ENCODE measurements around the gene AMACR. TPM values are rescaled to one million over a fixed set of nuclear protein-coding genes. Genes with fewer than 3 reads are reported as not detected.

AMACR gene
- total RNA-seq, 1 donor from 2014 or later = 6.0 TPM

- H3K36me3 Mint-ChIP-seq (ENCODE audit: low read depth) = peaks cover 45% of the 10 kb centered on the region
- no peaks in the 10 kb centered on the region for H3K4me1 Mint-ChIP-seq
- TF ChIP-seq CTCF (IDR thresholded peaks at IDR 0.05) = no peak
- ChIA-PET POLR2A (no interaction called here), CTCF (interaction anchor here (0.9 kb wide), 1 partner anchor 464 kb away, joined by 3 read pairs; no protein-coding TSS in a partner anchor)
- no peak overlapping the region for H3K27ac Mint-ChIP-seq
- ATAC-seq (ENCODE audit: low read depth) = no peak
- H3K9me3 Mint-ChIP-seq = no peaks in the 10 kb centered on the region
- no peaks in the 10 kb centered on the region for H3K27me3 Mint-ChIP-seq
- DNase-seq = no peak
- intact Hi-C loops (cut with micrococcal nuclease) = no loop called here
- H3K4me3 Mint-ChIP-seq = no peak overlapping the region
Measured at GRCh38 chr5:34001241-34001841, 6.5 kb downstream of the AMACR start.

- H3K4me3 Mint-ChIP-seq = no peak overlapping the region
- no peaks in the 10 kb centered on the region for H3K27me3 Mint-ChIP-seq
- intact Hi-C loops (cut with micrococcal nuclease) = no loop called here
- H3K36me3 Mint-ChIP-seq (ENCODE audit: low read depth) = peaks cover 44% of the 10 kb centered on the region
- DNase-seq = no peak
- H3K9me3 Mint-ChIP-seq = no peaks in the 10 kb centered on the region
- no peak for ATAC-seq (ENCODE audit: low read depth)
- no peak for TF ChIP-seq CTCF (IDR thresholded peaks at IDR 0.05)
- H3K4me1 Mint-ChIP-seq = no peaks in the 10 kb centered on the region
- no peak overlapping the region for H3K27ac Mint-ChIP-seq
- POLR2A ChIA-PET = no interaction called here
- CTCF ChIA-PET = interaction anchor here (0.6 to 1.6 kb wide), 2 partner anchors 30 to 489 kb away, joined by 3 read pairs; no protein-coding TSS in a partner anchor
Measured at GRCh38 chr5:33999978-34000377, 7.9 kb downstream of the AMACR start.

GRCh38 chr5:33997331-33997983 is 10.4 kb downstream of the AMACR start:
- no peak for TF ChIP-seq CTCF (IDR thresholded peaks at IDR 0.05)
- Mint-ChIP-seq H3K27me3 (no peaks in the 10 kb centered on the region), H3K9me3 (no peaks in the 10 kb centered on the region), H3K4me3 (no peak overlapping the region), H3K4me1 (no peaks in the 10 kb centered on the region), H3K27ac (no peak overlapping the region), H3K36me3 (ENCODE audit: low read depth) (peaks cover 32% of the 10 kb centered on the region)
- DNase-seq (no peak), ATAC-seq (ENCODE audit: low read depth) (peak; percentile 40)
- POLR2A ChIA-PET = no interaction called here
- CTCF ChIA-PET = interaction anchor here (0.6 to 1.8 kb wide), 8 partner anchors 9 to 467 kb away, joined by 3 to 12 read pairs (median 4); no protein-coding TSS in a partner anchor
- intact Hi-C loops (cut with micrococcal nuclease) = loop anchor here (1.0 kb wide), 1 partner anchor 10 kb away; no protein-coding TSS in a partner anchor

- no peak overlapping the region for H3K27ac Mint-ChIP-seq
- no peaks in the 10 kb centered on the region for H3K4me1 Mint-ChIP-seq
- TF ChIP-seq CTCF (IDR thresholded peaks at IDR 0.05) = no peak
- no peaks in the 10 kb centered on the region for H3K9me3 Mint-ChIP-seq
- H3K36me3 Mint-ChIP-seq (ENCODE audit: low read depth) = peaks cover 27% of the 10 kb centered on the region
- intact Hi-C loops (cut with micrococcal nuclease) = no loop called here
- ChIA-PET CTCF (interaction anchor here (1.0 to 1.4 kb wide), 2 partner anchors 9 to 22 kb away, joined by 3 read pairs; no protein-coding TSS in a partner anchor), POLR2A (no interaction called here)
- no peak for ATAC-seq (ENCODE audit: low read depth)
- H3K4me3 Mint-ChIP-seq = no peak overlapping the region
- no peak for DNase-seq
- H3K27me3 Mint-ChIP-seq = no peaks in the 10 kb centered on the region
Measured at GRCh38 chr5:33995865-33996264, 12.0 kb downstream of the AMACR start.

GRCh38 chr5:33994845-33995244 is 13.0 kb downstream of the AMACR start:
- DNase-seq = no peak
- no peak overlapping the region for H3K27ac Mint-ChIP-seq
- H3K36me3 Mint-ChIP-seq (ENCODE audit: low read depth) = peaks cover 23% of the 10 kb centered on the region
- CTCF ChIA-PET = no interaction called here
- no peaks in the 10 kb centered on the region for H3K4me1 Mint-ChIP-seq
- POLR2A ChIA-PET = no interaction called here
- ATAC-seq (ENCODE audit: low read depth) = no peak
- no peaks in the 10 kb centered on the region for H3K27me3 Mint-ChIP-seq
- TF ChIP-seq CTCF (IDR thresholded peaks at IDR 0.05) = no peak
- H3K9me3 Mint-ChIP-seq = no peaks in the 10 kb centered on the region
- no peak overlapping the region for H3K4me3 Mint-ChIP-seq
- intact Hi-C loops (cut with micrococcal nuclease) = no loop called here

All from activated B cell treated with CpG ODN at 0.5 μM for 24 hours (primary cell).